ENCODE results near the gene FOSB.

FOSB gene

DNA sequence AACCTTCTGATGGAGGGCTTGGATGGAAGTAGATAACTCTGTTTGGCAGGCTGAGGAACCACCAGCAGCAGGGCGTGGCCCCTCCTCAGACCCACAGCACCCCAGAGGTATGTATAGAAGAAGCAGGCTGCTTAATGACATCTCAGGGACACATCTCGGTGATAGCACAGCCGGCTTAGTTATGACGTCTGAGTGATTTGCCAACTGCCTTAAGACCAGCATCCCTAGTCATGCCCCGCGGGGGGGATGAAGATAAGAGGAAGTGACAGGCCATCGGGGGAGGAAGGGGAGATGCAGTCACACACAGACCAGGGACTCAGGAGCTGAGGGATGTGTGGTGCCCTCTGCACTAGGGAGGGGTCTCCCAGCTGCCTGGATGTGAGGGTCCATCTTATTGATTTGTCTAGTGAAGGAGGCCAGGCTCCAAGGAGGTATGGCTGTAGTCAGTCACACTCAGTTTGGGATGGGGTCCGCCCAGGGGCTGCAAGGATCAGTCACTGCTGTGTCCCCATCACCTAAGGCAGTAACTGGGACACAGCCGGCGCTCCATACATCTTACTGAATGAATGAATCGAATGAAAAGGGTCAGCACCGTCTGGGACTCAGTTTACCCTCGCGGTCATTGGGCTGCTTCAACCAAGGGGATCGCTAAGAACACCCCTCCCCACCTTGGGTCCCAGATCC is 24.9 kb upstream of the FOSB start:
- no peak for DNase-seq

DNA sequence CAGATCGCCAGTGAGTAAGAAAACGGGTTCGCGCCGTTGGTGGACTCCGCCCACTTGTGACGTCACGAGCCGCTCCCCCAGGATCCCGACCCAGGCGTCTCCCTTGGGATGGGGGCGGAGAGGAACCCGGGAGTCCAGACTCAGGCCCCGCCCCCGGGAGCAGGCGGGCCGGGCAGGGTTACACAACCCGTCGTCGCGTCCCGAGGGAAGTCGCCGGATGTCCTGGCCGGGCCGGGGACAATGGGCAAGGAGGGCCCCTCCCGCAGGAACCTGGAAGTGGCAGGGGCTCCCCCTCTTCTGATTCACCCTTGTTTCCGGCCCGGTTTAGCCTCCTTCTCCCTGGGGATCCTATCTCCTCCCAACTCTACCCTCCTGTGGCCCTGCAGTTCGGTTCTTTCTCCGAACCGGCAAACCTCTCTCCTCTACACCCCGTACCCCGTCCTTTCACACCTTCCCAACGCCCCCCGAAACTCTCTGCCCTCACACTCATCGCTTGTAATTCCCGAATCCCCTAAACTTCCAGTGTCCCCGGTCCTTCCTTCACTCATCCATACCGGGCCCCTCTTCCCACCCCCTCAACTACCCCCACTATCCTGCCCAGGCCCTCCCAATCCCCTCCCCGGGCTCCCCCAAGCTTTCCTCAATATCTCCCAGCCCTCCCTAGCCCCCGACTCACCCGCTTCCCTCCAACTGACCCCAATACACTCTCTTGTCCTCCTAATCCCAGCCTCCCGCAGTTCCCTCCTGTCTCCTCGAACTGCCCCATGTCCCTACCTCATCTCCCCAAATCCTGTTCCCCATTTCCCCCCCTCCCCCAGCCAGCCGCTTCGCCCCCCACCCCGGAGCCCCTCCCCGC is 24.1 kb upstream of the FOSB start:
- DNase-seq = peak; percentile 73

DNA sequence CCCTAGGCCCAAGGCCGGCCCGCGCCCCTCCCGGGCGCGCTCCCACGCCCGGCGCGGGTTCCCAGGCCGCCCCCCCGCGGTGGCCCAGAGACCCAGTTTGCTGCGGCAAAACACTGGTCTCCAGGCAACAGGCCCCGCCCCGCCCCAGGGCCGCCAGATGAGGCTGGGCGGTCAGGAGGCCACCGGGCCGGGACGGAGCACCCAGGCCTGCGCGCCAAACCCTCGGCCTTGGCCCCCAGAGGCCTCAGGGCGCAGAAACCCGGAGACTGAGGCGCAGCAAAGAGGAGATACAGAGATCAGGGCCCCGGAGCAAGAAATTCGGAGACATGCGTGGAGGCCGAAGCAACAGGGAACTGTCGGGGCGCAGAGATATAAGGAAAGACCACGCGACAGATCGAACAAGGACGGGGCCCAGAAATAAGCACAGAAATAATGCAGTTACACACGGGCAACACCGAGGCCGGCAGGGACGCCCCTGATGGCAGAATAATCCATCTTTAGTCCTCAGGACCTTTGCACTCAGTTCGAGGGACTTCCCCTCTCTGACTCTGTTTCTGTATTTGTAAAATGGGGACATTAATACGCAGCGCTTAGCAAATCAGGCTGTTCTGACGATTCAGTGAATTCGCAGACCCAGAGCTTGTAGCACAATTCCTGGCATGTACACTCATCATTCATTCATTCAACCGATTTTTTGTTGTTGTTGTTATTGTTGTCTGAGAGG is 23.3 kb upstream of the FOSB start:
- DNase-seq = peak; percentile 48

GRCh38 chr19:45445139-45445538 is 22.7 kb upstream of the FOSB start:
- no peak for DNase-seq

GRCh38 chr19:45446295-45446694 is 21.5 kb upstream of the FOSB start:
- no peak for DNase-seq

- DNase-seq = no peak
Observed at GRCh38 chr19:45446944-45447343, 20.9 kb upstream of the FOSB start.

DNA sequence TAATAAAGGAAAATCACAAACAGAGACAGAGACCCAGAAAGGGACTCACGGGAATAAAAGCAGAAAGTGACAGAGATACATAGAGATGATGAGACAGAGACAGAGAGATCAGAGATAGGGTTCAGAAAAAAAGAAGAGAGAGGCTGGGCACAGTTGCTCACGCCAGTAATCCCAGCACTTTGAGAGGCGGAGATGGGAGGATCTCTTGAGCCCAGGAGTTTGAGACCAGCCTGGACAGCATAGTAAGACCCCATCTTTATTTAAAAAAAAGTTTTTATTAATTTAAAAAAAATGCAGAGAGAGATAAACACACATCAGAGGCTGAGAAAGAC is 19.4 kb upstream of the FOSB start:
- no peak for DNase-seq

DNA sequence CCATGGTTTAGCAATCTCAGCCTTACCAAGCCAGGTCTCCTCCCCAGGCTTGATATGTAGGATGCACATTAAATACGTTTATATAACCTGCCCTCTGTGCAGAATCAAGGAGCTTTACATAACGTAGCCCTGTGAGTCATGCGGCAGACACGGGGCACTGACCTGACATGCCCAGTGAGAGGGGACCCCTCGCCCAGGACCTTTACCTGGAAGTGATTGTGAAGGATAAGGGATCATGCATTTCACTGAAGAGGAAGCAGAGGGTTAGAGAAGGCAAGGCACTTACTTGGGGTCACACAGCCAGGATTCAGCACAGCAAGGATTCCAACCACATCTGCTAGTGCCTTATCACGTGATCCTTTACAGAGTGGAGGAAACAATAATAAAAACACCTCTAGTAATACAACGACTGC is 18.9 kb upstream of the FOSB start:
- no peak for DNase-seq

DNA sequence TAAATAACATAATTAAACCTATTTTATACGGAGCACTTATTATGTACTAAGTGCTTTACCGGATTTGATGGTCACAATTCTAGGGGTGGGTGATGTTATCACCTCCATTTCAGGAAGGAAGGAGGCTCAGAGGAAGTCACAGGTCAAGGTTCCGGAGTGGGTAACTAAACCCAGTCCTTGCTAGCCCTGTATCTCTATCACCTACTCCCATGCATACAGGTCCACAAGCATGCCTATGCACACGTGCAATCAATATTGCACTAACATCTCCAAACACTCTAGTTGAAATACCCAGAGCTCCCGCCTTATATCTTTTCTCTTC is 17.8 kb upstream of the FOSB start:
- no peak for DNase-seq

DNA sequence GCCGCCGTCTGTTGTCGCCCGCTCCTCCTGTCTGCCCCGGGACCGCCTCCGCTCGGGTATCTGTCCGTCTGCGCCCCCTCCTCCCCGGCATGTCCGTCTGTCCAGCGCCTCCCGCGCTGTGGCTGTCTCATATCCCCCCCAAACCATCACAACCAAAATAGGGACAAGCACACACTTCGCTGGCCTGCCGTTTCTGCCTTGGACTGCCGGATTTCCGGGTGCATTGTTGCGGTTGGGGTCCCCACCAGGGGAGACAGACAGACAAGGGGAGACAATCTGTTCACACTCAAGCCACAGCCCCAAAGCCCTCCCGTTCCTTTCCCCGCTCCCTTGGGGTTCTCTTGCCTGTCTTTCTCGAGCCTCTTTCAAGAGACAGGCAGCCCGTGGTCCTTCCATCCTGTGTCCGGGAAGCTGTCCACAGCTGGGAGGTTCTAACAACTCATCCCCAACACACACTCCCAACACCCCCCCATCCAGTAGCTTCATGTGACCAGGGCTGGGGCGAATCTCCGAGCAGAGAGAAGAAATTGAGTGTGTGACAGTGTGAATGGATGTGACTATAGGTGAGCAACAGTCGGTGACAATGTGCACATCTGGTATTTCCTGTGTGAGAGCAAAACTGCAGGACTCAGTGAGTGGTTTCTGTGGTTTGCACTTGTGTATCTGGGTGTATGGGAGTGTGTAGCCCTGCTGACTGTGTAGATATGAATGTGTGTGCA is 16.5 kb upstream of the FOSB start:
- DNase-seq = no peak

DNA sequence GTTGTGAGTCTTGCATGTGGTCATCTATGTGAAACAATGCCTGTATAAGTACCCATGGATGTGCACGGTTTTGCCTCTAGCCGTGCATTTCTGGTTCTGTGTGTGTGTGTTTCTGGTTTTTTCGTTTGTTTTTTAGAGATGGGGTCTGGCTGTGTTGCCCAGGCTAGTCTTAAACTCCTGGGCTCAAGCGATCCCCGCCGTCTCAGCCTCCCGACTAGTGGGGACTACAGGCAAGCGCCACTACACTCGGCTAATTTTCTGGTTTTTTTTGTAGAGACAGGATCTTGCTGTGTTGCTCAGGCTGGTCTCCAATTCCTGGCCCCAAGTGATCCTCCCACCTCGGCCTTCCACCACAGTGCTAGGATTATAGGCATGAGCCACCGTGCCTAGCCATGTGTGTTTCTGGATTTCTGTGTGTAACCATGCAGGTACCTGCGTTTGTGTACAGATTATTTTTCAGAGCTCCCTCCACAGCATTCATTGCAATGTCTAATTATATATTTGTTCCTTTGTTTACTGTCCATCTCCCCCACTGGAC is 15.9 kb upstream of the FOSB start:
- no peak for DNase-seq

DNA sequence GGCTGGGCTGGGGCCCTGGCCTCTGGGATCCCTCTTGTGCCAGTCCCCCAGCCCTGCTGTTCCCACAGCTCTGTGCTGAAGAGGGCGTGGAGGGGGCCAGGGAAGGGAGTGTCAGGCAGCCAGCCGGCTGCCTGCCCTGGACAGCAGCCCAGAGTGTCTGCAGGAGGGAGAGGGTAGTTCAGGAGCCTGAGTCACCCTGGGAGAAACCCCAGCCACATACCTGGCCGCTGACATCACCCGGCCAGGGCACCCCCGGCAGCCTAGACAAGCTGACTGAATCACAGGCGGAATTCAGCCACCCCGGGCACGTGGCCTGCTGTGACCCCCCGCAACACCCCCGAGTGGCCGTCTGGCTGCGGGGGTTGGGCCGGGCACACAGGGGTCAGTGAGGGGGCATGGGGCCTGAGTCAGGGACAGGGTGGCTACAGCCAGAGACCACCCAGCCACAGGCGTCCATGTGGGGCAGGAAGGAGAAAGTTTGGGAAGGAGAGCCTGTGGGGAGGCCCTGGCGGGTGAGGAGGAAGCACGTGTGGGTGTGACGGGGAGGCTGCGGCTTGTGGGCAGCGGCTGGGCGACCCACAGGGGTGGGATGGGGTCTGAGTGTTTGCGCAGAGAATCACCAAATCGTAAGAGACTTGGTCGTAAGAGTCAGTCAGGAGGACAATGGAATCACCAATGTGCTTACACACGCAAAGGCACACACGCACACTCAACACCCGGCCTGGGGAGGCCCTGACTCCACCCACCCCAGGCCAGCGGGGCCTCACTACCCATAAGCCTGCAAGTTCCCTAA is 11.9 kb upstream of the FOSB start:
- DNase-seq = no peak

DNA sequence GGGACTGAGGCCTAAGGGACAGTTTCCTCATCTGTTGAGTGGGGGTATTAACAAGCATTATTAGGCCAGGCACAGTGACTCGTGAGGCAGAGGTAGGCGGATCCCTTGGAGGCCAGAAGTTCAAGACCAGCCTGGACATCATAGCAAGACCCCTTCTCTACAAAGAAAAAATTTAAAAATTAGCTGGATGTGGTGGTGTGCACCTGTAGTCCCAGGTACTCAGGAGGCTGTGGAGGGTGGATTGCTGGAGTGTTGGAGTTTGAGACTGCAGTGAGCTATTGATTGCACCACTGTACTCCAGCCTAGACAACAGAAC is 11.3 kb upstream of the FOSB start:
- DNase-seq = no peak

DNA sequence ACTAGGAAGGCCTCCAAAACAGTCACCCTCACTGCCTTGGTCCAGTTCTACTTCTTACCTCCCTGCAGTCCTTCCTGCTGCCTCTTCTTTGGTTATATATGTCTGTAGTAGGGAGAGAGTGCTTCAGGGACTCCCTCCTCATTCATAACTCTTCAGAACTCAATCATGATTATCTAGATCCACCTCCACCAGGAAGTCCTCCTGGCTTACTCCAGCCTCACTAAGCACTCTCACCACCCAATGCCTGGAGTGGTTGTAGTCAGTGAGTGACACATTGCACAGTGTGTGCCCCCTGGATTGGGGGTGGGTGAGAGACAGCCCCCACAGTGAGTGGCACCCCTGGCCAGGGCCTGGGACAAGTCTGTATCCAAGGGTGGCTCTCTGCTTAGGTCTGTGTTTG is 10.0 kb upstream of the FOSB start:
- DNase-seq = no peak

- no peak for DNase-seq
Observed at GRCh38 chr19:45460807-45461347, 6.9 kb upstream of the FOSB start.

- DNase-seq = no peak
Observed at GRCh38 chr19:45462174-45462573, 5.6 kb upstream of the FOSB start.

DNA sequence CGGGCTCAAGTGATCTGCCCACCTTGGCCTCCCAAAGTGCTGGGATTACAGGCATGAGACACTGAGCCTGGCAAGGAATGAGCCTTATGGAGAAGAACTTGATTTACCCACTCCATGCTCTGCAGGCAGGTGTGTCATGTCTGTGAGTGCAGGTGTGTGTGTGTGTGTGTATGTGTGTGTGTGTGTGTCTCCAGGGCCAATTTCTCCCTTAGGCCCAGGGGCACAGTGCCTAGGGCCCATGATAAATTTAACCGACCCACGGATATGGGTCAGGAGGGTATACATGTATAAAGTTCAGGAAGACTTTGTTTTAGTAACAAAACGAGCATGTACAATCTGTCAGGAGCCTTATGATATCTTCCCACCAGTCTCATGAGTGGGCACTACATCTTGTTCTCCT is 4.6 kb upstream of the FOSB start:
- no peak for DNase-seq

GRCh38 chr19:45464274-45464673 is 3.5 kb upstream of the FOSB start:
- DNase-seq = no peak

DNA sequence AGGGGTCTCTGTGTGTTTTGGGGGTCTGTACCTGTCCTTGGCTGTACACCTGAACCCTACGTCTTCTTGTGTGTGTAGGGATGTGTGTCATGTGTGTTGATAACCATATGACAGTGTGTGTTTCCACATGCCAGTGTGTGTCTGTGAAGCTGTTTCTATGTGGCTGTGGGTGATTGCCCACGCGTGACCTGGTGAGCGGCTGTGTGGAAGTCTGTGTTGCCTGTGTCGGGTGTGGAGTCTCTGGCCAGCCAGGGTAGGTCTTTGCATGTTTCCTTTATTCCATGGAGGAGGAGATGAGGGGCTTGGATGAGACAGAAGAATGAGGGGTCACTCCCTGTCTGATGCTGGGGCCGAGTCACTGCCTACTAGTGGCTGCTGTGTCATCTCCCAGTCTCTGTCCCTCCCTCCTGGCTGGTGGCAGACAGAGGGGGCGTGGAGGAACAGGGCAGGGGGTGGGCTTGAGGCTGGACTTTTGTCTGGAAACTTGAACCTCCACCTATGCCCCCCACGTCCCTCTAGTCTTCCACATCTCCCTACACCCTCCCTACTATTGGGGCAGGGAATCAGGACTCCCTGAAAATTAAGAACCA is 2.8 kb upstream of the FOSB start:
- DNase-seq = no peak

DNA sequence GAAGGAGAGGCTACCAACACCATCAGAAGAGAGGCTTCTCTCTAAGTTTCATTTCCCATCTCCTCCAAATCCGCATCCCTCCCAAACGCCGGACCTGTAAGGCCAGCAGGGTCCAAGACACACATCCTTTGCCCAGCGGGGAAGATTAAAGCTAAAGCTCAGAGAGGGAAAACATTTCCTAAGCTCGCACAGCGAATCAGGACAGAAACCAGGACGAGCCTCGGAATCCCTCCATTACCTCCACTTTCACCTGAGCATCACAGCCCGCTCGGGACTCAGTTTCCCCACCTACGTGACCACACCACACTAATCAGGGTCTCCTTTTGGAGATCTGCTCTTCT is 711 bp upstream of the FOSB start:
- DNase-seq = no peak

DNA sequence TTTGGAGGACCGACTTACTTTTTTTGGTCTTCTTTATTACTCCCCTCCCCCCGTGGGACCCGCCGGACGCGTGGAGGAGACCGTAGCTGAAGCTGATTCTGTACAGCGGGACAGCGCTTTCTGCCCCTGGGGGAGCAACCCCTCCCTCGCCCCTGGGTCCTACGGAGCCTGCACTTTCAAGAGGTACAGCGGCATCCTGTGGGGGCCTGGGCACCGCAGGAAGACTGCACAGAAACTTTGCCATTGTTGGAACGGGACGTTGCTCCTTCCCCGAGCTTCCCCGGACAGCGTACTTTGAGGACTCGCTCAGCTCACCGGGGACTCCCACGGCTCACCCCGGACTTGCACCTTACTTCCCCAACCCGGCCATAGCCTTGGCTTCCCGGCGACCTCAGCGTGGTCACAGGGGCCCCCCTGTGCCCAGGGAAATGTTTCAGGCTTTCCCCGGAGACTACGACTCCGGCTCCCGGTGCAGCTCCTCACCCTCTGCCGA is 409 bp downstream of the FOSB start:
- DNase-seq = no peak

- no peak for DNase-seq
Observed at GRCh38 chr19:45468803-45469131, 971 bp downstream of the FOSB start.

All from NCI-H1105 (cell line).